PC-9 (cell line): Measurements from ENCODE around the gene GPC5. TPM values are rescaled to one million over a fixed set of nuclear protein-coding genes. Genes with fewer than 3 reads are reported as not detected.
"Not testable (repeated sequence)": the region's sequence is repeated elsewhere in the genome, so short reads cannot be mapped to it uniquely, and the experiment has no call there.

Source experiments
- BruUV-seq: library from RNA; stranded (reverse); fragments of 400-500 nt; replicated peaks from 2 replicates; lab custom pipeline; 2021; lab: Mats Ljungman, UMichigan
- CTCF ChIA-PET: fragments of 300-600 bp; sonication (Branson Sonifier 250); formaldehyde crosslinking; loops from one replicate; lab custom pipeline; 2022; ENCODE audit warnings: antibody characterized with exemption; lab: Charles Lee
- POLR2A ChIA-PET: fragments of 300-600 bp; sonication (Branson Sonifier 250); formaldehyde crosslinking; loops from one replicate; lab custom pipeline; 2022; ENCODE audit warnings: antibody characterized with exemption; ENCODE audit not compliant: unreplicated experiment; lab: Charles Lee
- DNase-seq, 2 experiments: peaks; one replicate each; pipeline versions ENCODE4 v3.0.0 to v3.0.0-alpha.2; 2015 to 2022; ENCODE audit warnings: mixed read lengths in 1 of 2
- H2AFZ ChIP-seq: fragments of 200-600 bp; sonication (generic); 2 replicates; pipeline ENCODE4 v1.8.1; 2017; ENCODE audit warnings: antibody characterized with exemption
- H3F3A ChIP-seq: fragments of 200-600 bp; sonication (generic); 2 replicates; pipeline ENCODE4 v1.8.1; 2017; ENCODE audit warnings: antibody characterized with exemption, mild to moderate bottlenecking, low read depth; ENCODE audit not compliant: insufficient read depth
- H3K27ac ChIP-seq: fragments of 200-600 bp; sonication (generic); 2 replicates; pipeline ENCODE4 v1.6.1; 2016; ENCODE audit warnings: mixed run types
- H3K27me3 ChIP-seq: fragments of 200-600 bp; sonication (generic); 2 replicates; pipeline ENCODE4 v1.6.1; 2016; ENCODE audit warnings: low read depth, mixed run types; ENCODE audit not compliant: insufficient read depth
- H3K36me3 ChIP-seq: fragments of 200-600 bp; sonication (generic); 2 replicates; pipeline ENCODE4 v1.6.1; 2016; ENCODE audit warnings: low read depth, mixed run types
- H3K4me1 ChIP-seq: fragments of 200-600 bp; sonication (generic); replicated peaks from 2 replicates; pipeline ENCODE4 v1.6.1; 2016; ENCODE audit warnings: mixed run types; ENCODE audit not compliant: insufficient read depth
- H3K4me2 ChIP-seq: fragments of 200-600 bp; sonication (generic); 2 replicates; pipeline ENCODE4 v1.6.1; 2017; ENCODE audit warnings: mixed run types
- H3K4me3 ChIP-seq: fragments of 200-600 bp; sonication (generic); 2 replicates; pipeline ENCODE4 v1.6.1; 2016; ENCODE audit warnings: mixed run types
- H3K79me2 ChIP-seq: fragments of 200-600 bp; sonication (generic); 2 replicates; pipeline ENCODE4 v1.6.1; 2017; ENCODE audit warnings: low read depth, mixed run types
- H3K9me2 ChIP-seq: fragments of 200-600 bp; sonication (generic); 2 replicates; pipeline ENCODE4 v1.8.1; 2017; ENCODE audit warnings: mild to moderate bottlenecking; ENCODE audit not compliant: insufficient read depth
- H3K9me3 ChIP-seq: fragments of 200-600 bp; sonication (generic); 2 replicates; pipeline ENCODE4 v1.8.1; 2016; ENCODE audit warnings: low read depth; ENCODE audit not compliant: insufficient read depth
- H4K20me1 ChIP-seq: fragments of 200-600 bp; sonication (generic); 2 replicates; pipeline ENCODE4 v1.8.1; 2017; ENCODE audit not compliant: insufficient read depth
- CTCF ChIP-seq: fragments of 200-600 bp; sonication (generic); conservative IDR thresholded peaks from 2 replicates; pipeline ENCODE4 v1.6.1; 2017; ENCODE audit warnings: mixed run types, antibody characterized with exemption, mild to moderate bottlenecking, moderate library complexity
- EZH2 ChIP-seq: fragments of 200-600 bp; sonication (generic); IDR thresholded peaks from 2 replicates; pipeline ENCODE4 v1.8.0; 2017; ENCODE audit warnings: antibody characterized with exemption, low read depth
- intact Hi-C: fragments of 100-400 bp; cut with micrococcal nuclease; formaldehyde crosslinking; loops from one replicate; pipeline ENCODE4 v1.10.0; 2022; ENCODE audit not compliant: unreplicated experiment
- total RNA-seq: library from RNA; stranded (reverse); gene quantifications from 2 replicates; pipeline ENCODE4 v1.2.3, GENCODE V29; 2021

The GPC5 gene
- total RNA-seq, 1 experiment from 2014 or later: not detected

GRCh38 chr13:92473765-92474475 lies 1075.5 kb downstream of the GPC5 start:
- no peak for TF ChIP-seq CTCF
- no peak for TF ChIP-seq EZH2
- Histone ChIP-seq H3K79me2 (no peaks in the 10 kb centered on the region), H3K4me2 (no peak overlapping the region), H3K4me1 (no peaks in the 10 kb centered on the region), H3F3A (no peaks in the 10 kb centered on the region), H3K36me3 (no peaks in the 10 kb centered on the region), H4K20me1 (no peaks in the 10 kb centered on the region), H2AFZ (no peak overlapping the region), H3K4me3 (no peak overlapping the region), H3K9me2 (no peaks in the 10 kb centered on the region), H3K9me3 (no peaks in the 10 kb centered on the region), H3K27ac (no peak overlapping the region), H3K27me3 (no peaks in the 10 kb centered on the region)
- no peak for DNase-seq
- CTCF ChIA-PET: no interaction called here
- no TSS peak for BruUV-seq
- POLR2A ChIA-PET: interaction anchor here (0.6 kb wide), 1 partner anchor 21 kb away, joined by 20 read pairs; no protein-coding TSS in a partner anchor
- intact Hi-C loops: no loop called here

- Histone ChIP-seq H2AFZ (no peak overlapping the region), H3K9me2 (no peaks in the 10 kb centered on the region), H3K4me2 (no peak overlapping the region), H3K9me3 (no peaks in the 10 kb centered on the region), H3K36me3 (no peaks in the 10 kb centered on the region), H3K27me3 (no peaks in the 10 kb centered on the region), H3K4me3 (no peak overlapping the region), H3F3A (no peaks in the 10 kb centered on the region), H3K4me1 (no peaks in the 10 kb centered on the region), H3K79me2 (no peaks in the 10 kb centered on the region), H4K20me1 (no peaks in the 10 kb centered on the region), H3K27ac (no peak overlapping the region)
- no TSS peak for BruUV-seq
- intact Hi-C loops: no loop called here
- POLR2A ChIA-PET: no interaction called here
- TF ChIP-seq EZH2: no peak
- no peak for TF ChIP-seq CTCF
- CTCF ChIA-PET: no interaction called here
- DNase-seq: no peak
Observed at GRCh38 chr13:92480387-92480786, 1082.0 kb downstream of the GPC5 start.

- H4K20me1 ChIP-seq, POLR2A ChIA-PET, DNase-seq, H3K36me3 ChIP-seq, H3K27ac ChIP-seq, CTCF ChIA-PET, H3K4me1 ChIP-seq, H3K79me2 ChIP-seq, intact Hi-C loops, BruUV-seq, H3F3A ChIP-seq, H3K9me2 ChIP-seq, H3K4me2 ChIP-seq, H3K4me3 ChIP-seq, H2AFZ ChIP-seq, H3K27me3 ChIP-seq, H3K9me3 ChIP-seq: not testable (repeated sequence)
Observed at GRCh38 chr13:92482790-92483189, 1084.4 kb downstream of the GPC5 start.

- Histone ChIP-seq H3K36me3 (no peaks in the 10 kb centered on the region), H3K79me2 (no peaks in the 10 kb centered on the region), H3K27ac (no peak overlapping the region), H3K4me3 (no peak overlapping the region), H3K4me2 (no peak overlapping the region), H3K9me2 (no peaks in the 10 kb centered on the region), H2AFZ (no peak overlapping the region), H3K9me3 (no peaks in the 10 kb centered on the region), H3K27me3 (no peaks in the 10 kb centered on the region), H4K20me1 (no peaks in the 10 kb centered on the region), H3F3A (no peaks in the 10 kb centered on the region), H3K4me1 (no peaks in the 10 kb centered on the region)
- no TSS peak for BruUV-seq
- CTCF ChIA-PET: no interaction called here
- TF ChIP-seq CTCF (no peak), EZH2 (no peak)
- intact Hi-C loops: no loop called here
- no peak for DNase-seq
- POLR2A ChIA-PET: no interaction called here
Observed at GRCh38 chr13:92483894-92484293, 1085.5 kb downstream of the GPC5 start.
